ENCODE results near the gene LYST.
A peak's percentile ranks its signal among the peaks of the same experiment; 100 is the strongest.

LYST gene

DNA sequence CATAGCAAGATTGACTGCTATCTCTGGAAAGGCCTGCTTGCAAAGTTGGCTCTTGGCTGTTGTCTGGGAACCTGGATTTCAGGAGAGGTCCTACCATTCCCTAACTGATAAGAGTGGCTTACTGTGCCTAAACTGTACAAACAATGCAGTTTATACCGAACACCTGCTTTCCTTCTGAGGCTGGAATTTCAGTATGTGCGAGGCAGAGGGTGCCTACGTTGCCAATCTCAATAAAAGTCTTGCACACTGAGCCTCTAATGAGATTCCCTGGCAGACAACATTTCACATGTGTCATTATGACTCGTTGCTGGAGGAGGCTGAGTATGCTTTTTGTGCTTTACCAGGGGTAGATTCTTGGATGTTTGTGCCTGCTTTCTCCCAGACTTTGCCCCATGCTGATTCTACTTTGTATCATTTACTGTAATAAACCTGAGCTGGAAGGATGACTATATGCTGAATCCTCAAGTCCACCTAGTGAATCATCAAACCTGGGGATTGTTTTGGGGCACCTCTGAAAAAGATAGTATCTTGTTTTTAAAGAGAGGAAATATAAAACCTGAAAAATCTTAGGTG is 158.2 kb downstream of the LYST start:
- H3K27ac Mint-ChIP-seq, result no peak overlapping the region
- H3K4me1 Mint-ChIP-seq (ENCODE audit: low read depth), result no peaks in the 10 kb centered on the region
- no peak overlapping the region for H3K4me3 Mint-ChIP-seq
- H3K36me3 Mint-ChIP-seq (ENCODE audit: low read depth), result peaks cover 77% of the 10 kb centered on the region
- H3K27me3 Mint-ChIP-seq, result no peaks in the 10 kb centered on the region
- intact Hi-C loops (cut with micrococcal nuclease), result no loop called here
- H3K9me3 Mint-ChIP-seq, result no peaks in the 10 kb centered on the region

DNA sequence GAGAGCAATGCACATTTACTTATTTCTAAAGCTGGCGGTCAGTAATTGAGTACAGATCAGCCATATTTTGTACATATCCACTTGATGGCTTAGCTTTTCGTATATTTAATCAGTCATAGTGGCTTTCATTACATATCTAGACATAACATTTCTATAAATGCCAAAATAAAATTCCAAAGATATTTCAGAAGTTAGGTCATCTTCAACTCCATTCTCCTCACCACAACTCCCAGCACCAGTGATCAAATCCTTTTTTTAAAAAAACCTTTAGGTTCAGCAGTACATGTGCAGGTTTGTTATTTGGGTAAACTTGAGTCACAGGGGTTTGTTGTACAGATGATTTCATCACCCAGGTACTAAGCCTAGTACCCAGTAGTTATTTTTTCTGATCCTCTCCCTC is 163.2 kb downstream of the LYST start:
- no peak overlapping the region for H3K27ac Mint-ChIP-seq
- no peaks in the 10 kb centered on the region for H3K9me3 Mint-ChIP-seq
- no peaks in the 10 kb centered on the region for H3K27me3 Mint-ChIP-seq
- intact Hi-C loops (cut with micrococcal nuclease), result no loop called here
- no peak overlapping the region for H3K4me3 Mint-ChIP-seq
- H3K36me3 Mint-ChIP-seq (ENCODE audit: low read depth), result peaks cover 88% of the 10 kb centered on the region
- H3K4me1 Mint-ChIP-seq (ENCODE audit: low read depth), result no peaks in the 10 kb centered on the region

DNA sequence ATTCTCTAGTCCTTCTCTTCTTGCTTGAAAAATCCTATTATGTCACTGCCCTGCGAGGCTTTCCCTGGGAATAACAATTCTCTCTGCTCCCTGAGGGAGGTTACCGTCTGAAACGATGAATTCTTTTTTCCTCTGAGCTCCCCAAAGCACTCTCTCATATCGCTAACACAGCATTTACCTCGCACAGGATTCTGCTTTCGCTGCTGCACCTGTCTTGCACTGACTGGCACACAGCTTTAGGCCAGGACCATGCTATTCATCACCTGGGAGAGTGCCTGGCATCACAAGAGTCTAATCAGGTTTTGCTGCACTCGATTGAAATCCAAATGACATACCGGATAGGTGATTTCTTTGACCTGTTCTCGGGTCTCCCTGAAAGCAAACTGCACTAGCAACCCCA is 164.3 kb downstream of the LYST start:
- H3K4me3 Mint-ChIP-seq, result no peak overlapping the region
- H3K36me3 Mint-ChIP-seq (ENCODE audit: low read depth), result peaks cover 91% of the 10 kb centered on the region
- H3K9me3 Mint-ChIP-seq, result no peaks in the 10 kb centered on the region
- H3K4me1 Mint-ChIP-seq (ENCODE audit: low read depth), result no peaks in the 10 kb centered on the region
- intact Hi-C loops (cut with micrococcal nuclease), result no loop called here
- H3K27me3 Mint-ChIP-seq, result no peaks in the 10 kb centered on the region
- no peak overlapping the region for H3K27ac Mint-ChIP-seq

DNA sequence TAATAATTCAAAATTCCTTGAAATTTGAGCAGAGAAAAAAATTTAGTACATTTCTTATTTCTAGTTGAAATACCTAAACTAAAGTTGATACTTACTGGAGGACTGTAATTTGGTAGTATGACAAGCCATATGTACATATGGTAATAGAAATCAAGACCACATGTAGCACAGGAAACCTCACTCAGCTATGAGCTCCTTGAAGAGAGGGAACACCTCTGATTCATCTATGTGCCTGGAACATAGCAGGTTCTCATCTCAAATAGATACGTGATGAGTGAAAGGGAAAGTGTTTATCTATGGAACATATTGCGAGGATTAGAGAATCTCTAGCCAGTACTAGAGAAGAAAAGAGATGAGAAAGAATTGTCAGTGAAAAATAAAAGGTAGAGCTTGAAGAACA is 169.2 kb downstream of the LYST start:
- intact Hi-C loops (cut with micrococcal nuclease), result no loop called here
- Mint-ChIP-seq H3K9me3 (no peaks in the 10 kb centered on the region), H3K4me1 (ENCODE audit: low read depth) (no peaks in the 10 kb centered on the region), H3K27me3 (no peaks in the 10 kb centered on the region), H3K36me3 (ENCODE audit: low read depth) (peaks cover 100% of the 10 kb centered on the region), H3K27ac (no peak overlapping the region), H3K4me3 (no peak overlapping the region)

DNA sequence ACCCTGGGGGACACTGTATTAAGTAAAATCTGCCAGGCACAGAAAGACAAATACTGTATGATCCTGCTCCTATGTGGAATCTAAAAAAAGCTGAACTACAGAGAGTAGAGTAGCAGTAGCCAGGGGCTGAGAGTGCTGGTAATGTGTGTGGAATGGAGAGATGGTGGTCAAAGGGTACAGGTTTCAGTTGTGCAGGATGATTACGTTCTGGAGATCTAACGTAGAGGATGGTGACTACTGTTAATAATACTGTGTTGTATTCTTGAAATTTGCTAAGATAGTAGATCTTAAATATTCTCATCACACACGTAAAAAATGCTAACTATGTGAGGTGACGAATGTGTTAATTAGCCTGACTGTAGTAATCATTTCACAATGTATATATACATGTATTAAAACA is 177.3 kb downstream of the LYST start:
- peaks cover 92% of the 10 kb centered on the region for H3K36me3 Mint-ChIP-seq (ENCODE audit: low read depth)
- H3K4me3 Mint-ChIP-seq, result no peak overlapping the region
- no peaks in the 10 kb centered on the region for H3K9me3 Mint-ChIP-seq
- H3K4me1 Mint-ChIP-seq (ENCODE audit: low read depth), result no peaks in the 10 kb centered on the region
- intact Hi-C loops (cut with micrococcal nuclease), result no loop called here
- H3K27ac Mint-ChIP-seq, result no peak overlapping the region
- H3K27me3 Mint-ChIP-seq, result no peaks in the 10 kb centered on the region

DNA sequence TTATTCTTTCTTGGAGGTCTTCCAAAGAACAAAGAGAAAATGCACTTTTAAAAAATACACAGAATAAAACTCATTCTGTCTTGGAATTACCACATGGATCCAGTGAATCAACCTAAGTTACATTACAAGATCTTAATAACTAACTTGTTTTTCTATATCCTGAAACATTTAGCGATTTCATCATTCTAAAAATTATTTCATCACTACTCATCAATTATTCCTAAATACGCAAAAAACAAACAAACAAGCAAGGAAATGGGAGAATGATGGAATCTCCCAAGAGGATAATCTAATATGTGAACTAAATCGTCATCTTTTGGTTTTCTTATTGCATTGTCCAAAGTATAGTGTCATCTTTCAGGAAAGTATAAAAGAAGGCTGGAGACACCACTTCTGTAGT is 178.6 kb downstream of the LYST start:
- Mint-ChIP-seq H3K4me3 (no peak overlapping the region), H3K27me3 (no peaks in the 10 kb centered on the region), H3K9me3 (no peaks in the 10 kb centered on the region), H3K27ac (peak overlapping the region; percentile 5), H3K4me1 (ENCODE audit: low read depth) (no peaks in the 10 kb centered on the region), H3K36me3 (ENCODE audit: low read depth) (peaks cover 91% of the 10 kb centered on the region)
- intact Hi-C loops (cut with micrococcal nuclease), result no loop called here

DNA sequence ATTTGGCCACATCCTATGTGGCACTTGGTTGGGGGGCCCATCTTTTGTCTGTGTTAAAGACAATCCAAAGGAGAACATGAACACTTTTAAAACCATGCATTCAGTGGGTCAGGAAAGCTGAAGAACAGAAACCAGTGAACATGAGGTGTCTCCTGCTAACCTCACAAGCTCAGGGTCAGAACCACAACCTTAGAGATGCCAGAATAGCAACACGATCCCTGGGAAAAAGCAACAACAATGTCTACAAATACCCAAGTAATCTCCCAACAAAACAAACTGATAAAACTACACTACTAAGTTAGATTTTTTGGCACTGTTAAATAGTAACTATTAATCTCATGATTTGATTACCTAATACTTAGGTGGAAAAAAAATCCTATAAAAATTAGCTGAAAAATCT is 183.1 kb downstream of the LYST start:
- H3K9me3 Mint-ChIP-seq, result no peaks in the 10 kb centered on the region
- H3K27me3 Mint-ChIP-seq, result no peaks in the 10 kb centered on the region
- intact Hi-C loops (cut with micrococcal nuclease), result no loop called here
- H3K36me3 Mint-ChIP-seq (ENCODE audit: low read depth), result peaks cover 89% of the 10 kb centered on the region
- no peak overlapping the region for H3K27ac Mint-ChIP-seq
- H3K4me3 Mint-ChIP-seq, result no peak overlapping the region
- no peaks in the 10 kb centered on the region for H3K4me1 Mint-ChIP-seq (ENCODE audit: low read depth)

DNA sequence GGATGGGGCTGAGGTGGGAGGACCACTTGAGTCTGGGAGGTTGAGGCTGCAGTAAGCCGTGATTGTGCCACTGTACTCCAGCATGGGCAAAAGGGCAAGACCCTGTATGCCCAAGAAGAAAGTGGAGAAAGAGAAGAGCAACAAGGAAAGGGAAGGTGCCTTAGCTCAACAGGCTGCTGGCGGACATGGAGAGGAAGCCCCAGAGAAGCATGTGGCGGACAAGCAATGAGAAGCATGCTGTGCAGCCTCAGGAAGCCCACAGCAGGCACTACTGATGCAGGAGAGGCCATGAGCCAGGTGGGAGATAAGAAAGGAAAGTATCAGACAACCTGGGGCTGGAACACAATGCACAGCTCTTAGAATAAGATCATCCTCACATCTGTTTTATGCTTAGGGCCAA is 184.5 kb downstream of the LYST start:
- no peak overlapping the region for H3K27ac Mint-ChIP-seq
- no peaks in the 10 kb centered on the region for H3K9me3 Mint-ChIP-seq
- H3K27me3 Mint-ChIP-seq, result no peaks in the 10 kb centered on the region
- H3K36me3 Mint-ChIP-seq (ENCODE audit: low read depth), result peaks cover 74% of the 10 kb centered on the region
- no peaks in the 10 kb centered on the region for H3K4me1 Mint-ChIP-seq (ENCODE audit: low read depth)
- no peak overlapping the region for H3K4me3 Mint-ChIP-seq
- intact Hi-C loops (cut with micrococcal nuclease), result no loop called here

DNA sequence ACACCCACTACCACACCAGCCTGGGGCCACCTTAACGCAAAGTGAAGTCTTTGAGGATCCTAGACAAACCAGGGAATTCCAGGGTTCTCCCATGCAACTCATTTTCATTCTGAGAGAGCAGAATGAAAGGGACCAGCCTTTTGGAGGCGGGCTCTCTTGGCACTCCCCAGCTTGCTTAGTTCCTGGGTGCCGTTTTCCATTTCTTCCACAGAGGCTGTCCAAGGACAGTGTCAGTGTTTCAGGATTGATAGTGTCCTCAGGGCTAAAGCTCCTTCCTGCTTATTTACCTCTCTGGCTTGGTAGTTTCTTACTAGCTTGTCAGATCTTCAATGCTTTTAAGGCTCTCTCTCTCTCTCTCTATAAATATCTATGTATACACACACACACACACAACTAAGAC is 187.1 kb downstream of the LYST start:
- H3K36me3 Mint-ChIP-seq (ENCODE audit: low read depth), result peaks cover 74% of the 10 kb centered on the region
- no peak overlapping the region for H3K27ac Mint-ChIP-seq
- H3K4me1 Mint-ChIP-seq (ENCODE audit: low read depth), result no peaks in the 10 kb centered on the region
- intact Hi-C loops (cut with micrococcal nuclease), result no loop called here
- H3K4me3 Mint-ChIP-seq, result no peak overlapping the region
- H3K27me3 Mint-ChIP-seq, result no peaks in the 10 kb centered on the region
- H3K9me3 Mint-ChIP-seq, result peaks cover 6% of the 10 kb centered on the region

DNA sequence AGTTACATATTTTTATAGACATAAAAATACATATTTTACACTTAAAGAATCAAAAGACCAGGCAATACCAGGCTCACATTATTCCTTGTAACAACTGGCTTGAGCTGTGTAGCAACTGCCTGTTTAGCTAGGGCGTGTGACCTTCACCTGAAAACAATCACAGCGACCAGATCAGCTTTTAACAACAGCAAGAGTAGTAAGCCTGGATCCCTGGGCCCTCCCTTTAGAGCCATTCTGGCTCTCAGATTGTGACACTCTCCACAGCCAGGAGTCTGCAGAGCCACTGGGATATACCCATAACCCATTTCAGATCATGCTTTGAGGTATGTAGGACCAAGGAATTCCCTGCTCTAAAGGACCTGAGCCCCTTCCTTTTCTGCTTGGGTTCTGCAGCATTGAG is 187.7 kb downstream of the LYST start:
- Mint-ChIP-seq H3K36me3 (ENCODE audit: low read depth) (peaks cover 74% of the 10 kb centered on the region), H3K27me3 (no peaks in the 10 kb centered on the region), H3K9me3 (peaks cover 6% of the 10 kb centered on the region), H3K4me1 (ENCODE audit: low read depth) (no peaks in the 10 kb centered on the region), H3K4me3 (no peak overlapping the region), H3K27ac (no peak overlapping the region)
- intact Hi-C loops (cut with micrococcal nuclease), result no loop called here

DNA sequence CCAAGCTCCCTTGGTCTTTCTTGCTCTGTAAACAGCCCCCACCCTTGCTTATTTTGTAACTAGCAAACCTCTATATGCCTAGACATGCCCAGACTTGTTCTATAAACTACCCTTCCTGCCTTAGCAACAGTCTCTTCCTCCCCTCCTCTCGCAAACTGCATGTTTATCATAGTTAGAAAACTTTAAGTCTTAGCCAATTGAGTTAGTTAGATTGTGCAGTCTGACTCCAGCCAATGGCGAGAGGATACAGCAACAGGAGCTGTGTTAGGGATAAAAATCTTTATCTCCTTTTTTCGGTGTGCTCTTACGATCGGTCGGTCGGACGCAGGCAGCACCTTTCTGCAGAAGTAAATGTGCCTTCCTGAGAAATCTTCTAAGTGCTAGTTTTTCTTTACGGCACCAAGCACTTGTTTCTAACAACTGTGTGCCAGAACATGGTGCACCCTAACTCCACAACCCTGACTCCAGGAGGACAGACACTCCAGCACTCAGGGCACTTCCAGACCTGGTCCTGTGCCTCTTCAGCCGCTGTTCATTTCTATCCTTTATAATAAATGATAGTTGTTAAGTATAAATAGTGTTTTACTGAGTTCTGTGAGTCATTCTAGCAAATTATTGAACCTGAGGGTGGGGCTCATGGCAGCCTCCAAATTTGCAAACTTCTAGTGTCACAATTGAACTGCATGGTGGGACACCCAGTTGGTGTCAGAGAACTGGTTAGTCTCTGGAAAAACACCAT is 191.4 kb downstream of the LYST start:
- Mint-ChIP-seq H3K27ac (no peak overlapping the region), H3K4me3 (no peak overlapping the region), H3K36me3 (ENCODE audit: low read depth) (peaks cover 78% of the 10 kb centered on the region), H3K4me1 (ENCODE audit: low read depth) (no peaks in the 10 kb centered on the region), H3K9me3 (peaks cover 42% of the 10 kb centered on the region), H3K27me3 (no peaks in the 10 kb centered on the region)
- intact Hi-C loops (cut with micrococcal nuclease), result no loop called here

DNA sequence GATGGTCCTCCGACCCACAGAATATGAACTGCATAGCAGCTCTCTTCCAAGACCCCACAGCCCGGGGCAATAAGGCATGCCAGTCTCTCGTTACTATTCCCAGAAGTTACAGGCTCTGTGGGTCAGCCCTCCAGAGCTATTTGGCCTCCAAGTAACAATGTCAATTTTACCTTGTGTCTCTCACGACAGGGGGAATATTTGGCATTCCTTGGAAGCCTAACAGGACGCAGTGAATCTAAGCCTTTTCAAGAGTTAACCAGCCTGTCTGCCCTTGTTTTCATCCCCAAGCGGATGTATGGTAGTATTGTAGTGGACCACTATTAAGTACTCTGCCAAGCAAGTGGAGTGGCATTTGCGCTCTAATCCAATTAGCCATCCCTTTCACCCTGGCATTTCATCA is 192.7 kb downstream of the LYST start:
- Mint-ChIP-seq H3K9me3 (peaks cover 51% of the 10 kb centered on the region), H3K27me3 (no peaks in the 10 kb centered on the region), H3K36me3 (ENCODE audit: low read depth) (peaks cover 82% of the 10 kb centered on the region), H3K4me1 (ENCODE audit: low read depth) (no peaks in the 10 kb centered on the region), H3K27ac (no peak overlapping the region), H3K4me3 (no peak overlapping the region)
- intact Hi-C loops (cut with micrococcal nuclease), result no loop called here

DNA sequence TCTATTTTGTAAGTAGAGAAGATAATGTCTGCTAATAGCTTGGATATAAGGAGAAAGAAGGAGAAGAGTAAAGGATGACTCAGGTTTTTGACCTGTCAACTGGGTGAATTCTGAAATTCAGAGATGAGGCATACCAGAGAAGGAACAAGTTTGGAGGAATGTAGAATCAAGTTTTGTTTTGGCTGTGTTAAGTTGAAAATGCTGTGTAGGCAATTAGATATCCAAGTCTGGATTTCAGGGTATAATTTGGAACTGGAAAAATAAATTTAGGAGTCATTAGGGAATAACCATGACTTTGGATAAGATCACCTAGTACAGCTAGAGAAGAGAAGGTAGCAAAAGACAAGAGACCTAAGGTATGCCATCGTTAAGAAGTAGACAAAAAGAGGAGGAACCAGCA is 194.7 kb downstream of the LYST start:
- no peak overlapping the region for H3K27ac Mint-ChIP-seq
- H3K9me3 Mint-ChIP-seq, result peaks cover 51% of the 10 kb centered on the region
- intact Hi-C loops (cut with micrococcal nuclease), result no loop called here
- H3K36me3 Mint-ChIP-seq (ENCODE audit: low read depth), result peaks cover 87% of the 10 kb centered on the region
- no peaks in the 10 kb centered on the region for H3K4me1 Mint-ChIP-seq (ENCODE audit: low read depth)
- H3K4me3 Mint-ChIP-seq, result no peak overlapping the region
- no peaks in the 10 kb centered on the region for H3K27me3 Mint-ChIP-seq

DNA sequence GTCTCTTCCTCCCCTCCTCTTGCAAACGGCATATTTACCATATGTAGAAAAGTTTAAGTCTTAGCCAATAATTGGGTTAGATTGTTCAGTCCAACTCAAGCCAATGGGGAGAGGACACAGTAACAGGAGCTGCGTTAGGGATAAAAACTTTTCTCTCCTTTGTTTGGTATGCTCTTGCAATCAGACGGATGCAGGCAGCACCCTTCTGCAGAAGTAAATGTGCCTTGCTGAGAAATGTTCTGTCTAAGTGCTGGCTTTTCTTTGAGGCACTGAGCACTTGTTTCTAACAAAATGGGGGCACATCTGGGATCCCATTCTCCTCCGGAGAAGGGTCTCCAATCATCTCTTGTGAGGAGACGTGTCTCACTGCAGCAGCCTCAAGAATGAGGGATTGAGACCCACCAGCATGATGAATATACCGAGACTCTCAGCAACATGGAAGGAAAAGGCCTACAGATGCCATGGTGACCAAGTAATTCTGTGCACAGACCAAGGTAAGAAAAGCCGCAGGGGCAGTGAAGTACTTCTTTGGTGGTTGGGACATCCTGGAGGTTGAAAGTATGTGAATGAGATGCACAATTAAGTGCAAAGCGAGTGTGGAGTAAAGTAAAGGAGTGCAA is 196.4 kb downstream of the LYST start:
- no peaks in the 10 kb centered on the region for H3K27me3 Mint-ChIP-seq
- H3K27ac Mint-ChIP-seq, result no peak overlapping the region
- peaks cover 77% of the 10 kb centered on the region for H3K36me3 Mint-ChIP-seq (ENCODE audit: low read depth)
- peaks cover 49% of the 10 kb centered on the region for H3K9me3 Mint-ChIP-seq
- no peaks in the 10 kb centered on the region for H3K4me1 Mint-ChIP-seq (ENCODE audit: low read depth)
- intact Hi-C loops (cut with micrococcal nuclease), result no loop called here
- no peak overlapping the region for H3K4me3 Mint-ChIP-seq

DNA sequence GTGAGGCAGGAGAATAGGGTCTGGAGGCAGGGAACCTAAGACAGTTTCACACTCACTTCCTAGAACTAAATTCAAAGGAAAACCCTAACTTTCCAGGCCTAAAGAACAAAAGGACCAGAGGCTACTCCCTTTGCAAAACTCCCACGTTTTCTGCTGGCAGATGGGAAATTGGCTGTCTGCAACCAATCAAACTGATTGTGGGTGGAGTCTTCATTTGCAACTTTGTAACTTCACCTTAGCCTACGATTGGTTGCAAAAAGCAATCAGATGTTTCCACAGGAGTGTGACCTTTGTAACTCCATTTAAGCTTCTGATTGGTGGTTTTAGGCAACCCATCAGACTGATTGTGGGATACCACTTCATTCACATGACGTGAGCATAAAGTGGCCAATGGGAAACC is 197.4 kb downstream of the LYST start:
- Mint-ChIP-seq H3K9me3 (peaks cover 44% of the 10 kb centered on the region), H3K4me1 (ENCODE audit: low read depth) (no peaks in the 10 kb centered on the region), H3K27ac (no peak overlapping the region), H3K36me3 (ENCODE audit: low read depth) (peaks cover 77% of the 10 kb centered on the region), H3K4me3 (no peak overlapping the region), H3K27me3 (no peaks in the 10 kb centered on the region)
- intact Hi-C loops (cut with micrococcal nuclease), result no loop called here
